Daoy (cell line): ENCODE data around the gene DENND10. TPM values are rescaled to one million over a fixed set of nuclear protein-coding genes. Genes with fewer than 3 reads are reported as not detected.
"Not testable (repeated sequence)": the region's sequence is repeated elsewhere in the genome, so short reads cannot be mapped to it uniquely, and the experiment has no call there.

Experiments used
- DNase-seq: peaks from one replicate; pipeline ENCODE4 v3.0.0-alpha.2; 2015; ENCODE audit warnings: low read depth
- total RNA-seq: library from RNA; depleted of rRNA; stranded (reverse); fragments of >200 nt; shearing (Covaris generic); gene quantifications from 2 replicates; pipeline ENCODE4 v1.2.3, GENCODE V29; 2014; rRNA removed

The DENND10 gene
- total RNA-seq, 1 experiment from 2014 or later = 36.2 TPM

DNA sequence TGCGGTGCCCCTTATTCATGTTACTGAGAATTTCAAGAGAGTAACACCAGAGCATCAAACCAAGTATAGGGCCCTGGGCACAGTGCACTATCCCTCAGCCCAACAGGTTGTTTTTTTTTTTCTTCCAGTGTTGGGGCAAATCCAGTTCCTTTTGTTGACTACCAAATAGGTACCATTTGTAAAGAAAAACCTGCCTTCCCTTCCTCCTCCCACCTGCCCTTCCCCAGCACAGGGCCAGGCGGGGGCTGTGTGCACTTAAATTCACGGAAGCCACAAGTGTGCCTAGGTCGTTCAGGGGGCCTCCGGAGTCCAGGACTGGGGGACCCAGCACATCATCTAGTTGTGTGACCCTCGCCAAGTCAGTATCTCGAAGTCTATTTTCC is 62.2 kb downstream of the DENND10 start:
- no peak for DNase-seq

DNA sequence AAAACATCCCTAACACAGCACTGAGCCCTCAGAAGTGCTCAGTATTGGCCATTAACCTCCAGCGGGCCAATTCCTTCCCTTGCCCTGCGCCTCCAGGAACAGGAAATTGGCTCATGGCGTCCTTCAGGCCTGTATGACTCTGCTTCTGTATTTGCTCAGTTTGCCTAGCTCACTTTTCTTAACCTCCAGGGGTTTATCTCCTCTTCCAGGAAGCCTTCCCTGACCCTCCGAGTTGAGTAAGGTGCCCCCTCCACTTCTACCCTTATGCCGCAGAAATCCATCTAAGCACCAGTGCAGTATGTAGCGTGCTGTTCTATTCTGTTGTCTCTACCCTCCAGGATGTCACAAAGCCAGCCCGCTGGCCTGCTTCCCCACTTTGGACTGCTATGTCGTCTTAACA is 62.7 kb downstream of the DENND10 start:
- no peak for DNase-seq

DNA sequence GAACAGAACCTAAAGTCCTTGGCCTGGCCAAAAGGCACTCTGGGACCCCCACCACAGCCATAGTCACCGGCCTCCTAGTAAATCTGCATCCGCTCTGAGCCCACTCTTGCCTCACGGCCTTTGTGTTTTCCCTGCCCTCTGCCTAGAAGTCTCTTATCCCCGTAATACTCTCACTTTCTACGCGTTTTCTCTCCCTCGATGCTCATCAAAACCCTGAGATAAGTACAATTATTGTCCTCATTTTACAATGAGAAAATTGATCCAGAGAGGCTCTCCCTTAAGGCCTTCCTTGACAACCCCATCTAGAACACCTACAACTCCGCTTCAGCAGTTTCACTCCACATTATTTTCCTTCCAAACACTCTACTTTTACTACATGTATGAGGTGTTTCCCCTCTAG is 63.1 kb downstream of the DENND10 start:
- DNase-seq = no peak

DNA sequence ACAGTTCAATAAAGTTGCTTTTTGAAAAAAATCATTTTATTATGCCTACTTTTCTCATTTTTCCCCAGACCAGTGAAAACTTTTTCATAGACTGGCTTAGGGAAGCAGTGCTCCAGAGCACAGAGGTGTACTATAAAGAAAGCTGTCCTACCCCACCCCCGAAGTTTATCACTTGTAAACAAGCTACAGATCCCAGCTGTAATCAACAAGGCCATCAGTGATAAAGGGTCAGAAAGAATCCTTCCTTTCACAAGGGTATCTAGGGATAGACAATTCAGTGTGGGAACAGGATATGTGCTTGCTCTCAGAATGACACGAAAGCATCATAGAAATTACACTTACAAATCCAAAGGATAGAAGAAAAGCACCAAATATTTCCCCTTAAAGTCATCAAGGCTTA is 70.2 kb downstream of the DENND10 start:
- no peak for DNase-seq

DNA sequence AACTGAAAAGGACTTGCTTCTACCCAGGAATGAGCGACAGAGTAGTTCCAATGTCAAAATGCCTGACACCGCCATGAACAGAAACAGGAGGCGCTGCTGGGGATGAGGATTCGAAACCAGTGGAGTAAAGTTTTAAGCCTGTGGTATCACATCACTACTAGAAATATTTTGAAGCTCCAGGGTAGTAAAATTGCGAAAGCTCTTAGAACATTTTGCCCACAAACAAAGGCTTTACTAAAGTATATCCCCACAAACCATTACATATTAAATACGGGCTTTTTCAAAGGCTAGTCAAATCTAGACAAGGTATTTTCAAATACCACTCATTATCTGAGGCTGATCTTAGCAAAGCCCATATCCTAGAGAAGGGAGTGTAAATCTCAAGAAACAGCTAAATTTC is 72.3 kb downstream of the DENND10 start:
- DNase-seq = no peak

DNA sequence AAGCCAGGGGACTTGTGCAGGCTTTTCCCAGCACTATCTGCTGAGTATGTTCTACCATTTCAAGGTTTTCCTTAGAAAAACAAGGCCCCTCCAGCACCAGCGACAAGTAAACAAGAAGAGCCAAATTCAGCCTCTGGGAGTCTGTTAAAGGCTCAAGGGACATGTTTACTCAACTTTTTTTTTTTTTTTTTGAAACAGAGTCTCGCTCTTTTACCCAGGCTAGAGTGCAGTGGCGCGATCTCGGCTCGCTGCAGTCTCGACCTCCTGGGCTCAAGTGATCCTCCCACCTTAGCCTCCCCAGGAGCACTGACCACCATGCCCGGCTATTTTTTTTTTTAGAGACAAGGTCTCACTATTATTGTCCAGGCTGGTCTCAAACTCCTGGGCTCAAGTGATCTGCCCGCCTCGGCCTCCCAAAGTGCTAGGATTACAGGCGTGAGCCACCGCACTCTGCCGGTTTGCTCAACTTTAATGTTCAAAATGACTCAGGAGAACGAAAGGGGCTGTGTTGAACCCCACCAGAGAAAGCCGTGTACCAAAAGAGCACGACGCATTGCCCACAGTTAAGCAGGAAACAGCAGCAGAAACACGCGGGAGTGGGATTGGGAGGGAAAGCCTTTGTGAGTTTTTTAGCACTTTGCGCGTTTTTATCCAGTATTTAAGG is 73.9 kb downstream of the DENND10 start:
- DNase-seq = peak; percentile 17

DNA sequence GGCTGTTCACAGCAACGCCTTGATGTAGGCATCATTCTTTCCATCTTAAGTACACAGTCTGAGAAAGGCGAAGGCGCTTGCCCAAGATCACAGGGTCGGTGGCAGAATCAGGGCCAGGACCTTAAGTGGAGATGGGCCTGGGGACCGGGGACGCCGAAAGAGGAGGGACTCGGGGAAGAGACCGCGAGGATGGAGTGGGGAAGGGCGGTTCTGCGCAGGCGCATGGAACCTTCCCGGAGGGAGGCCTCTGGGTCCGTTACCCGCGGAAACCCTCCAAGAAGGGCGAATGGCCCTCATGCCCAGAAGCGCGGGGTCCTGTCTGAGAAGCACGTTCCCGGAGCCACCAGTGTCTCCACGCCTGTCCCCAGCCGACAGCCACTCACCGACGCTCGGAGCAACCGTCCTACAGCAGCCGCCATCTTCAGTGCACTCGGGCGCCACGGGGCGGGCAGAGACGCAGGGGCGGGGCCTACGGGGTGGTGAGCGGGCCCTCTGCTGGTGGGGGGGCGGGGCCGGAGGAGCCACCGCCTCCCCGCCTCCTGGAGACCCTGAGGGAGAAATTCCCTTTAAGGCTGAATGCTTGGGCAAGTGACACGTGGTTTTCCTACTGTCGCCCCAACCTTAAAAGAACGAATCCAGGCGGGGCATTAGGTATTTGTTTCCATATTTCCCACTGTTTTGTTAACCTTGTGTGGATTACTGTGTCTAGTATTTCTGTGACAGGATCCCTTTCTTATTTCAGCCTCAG is 74.6 kb downstream of the DENND10 start, which contains the start of gene PRDX3:
Gene PRDX3, minus strand, starts transcription at position 441 of the 748 bp plus-strand sequence. Its CDS starts 22 bp downstream, at position 419.
- DNase-seq = peak; percentile 94

DNA sequence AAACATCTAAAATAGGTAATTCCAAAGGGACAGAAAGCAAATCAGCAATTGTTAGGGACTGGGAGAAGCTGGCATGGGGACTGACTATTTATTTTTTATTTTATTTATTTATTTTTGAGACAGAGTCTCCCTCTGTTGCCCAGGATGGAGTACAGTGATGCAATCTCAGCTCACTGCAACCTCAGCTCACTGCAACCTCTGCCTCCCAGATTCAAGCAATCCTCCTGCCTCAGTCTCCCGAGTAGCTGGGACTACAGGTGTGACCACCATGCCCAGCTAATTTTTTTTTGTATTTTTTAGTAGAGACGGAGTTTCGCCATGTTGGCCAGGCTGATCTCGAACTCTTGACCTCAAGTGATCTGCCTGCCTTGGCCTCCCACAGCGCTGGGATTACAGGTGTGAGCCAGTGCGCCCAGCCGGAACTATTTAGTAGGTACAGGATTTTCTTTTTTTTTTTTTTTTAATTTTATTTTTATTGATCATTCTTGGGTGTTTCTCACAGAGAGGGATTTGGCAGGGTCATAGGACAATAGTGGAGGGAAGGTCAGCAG is 77.0 kb downstream of the DENND10 start:
- not testable (repeated sequence) for DNase-seq

DNA sequence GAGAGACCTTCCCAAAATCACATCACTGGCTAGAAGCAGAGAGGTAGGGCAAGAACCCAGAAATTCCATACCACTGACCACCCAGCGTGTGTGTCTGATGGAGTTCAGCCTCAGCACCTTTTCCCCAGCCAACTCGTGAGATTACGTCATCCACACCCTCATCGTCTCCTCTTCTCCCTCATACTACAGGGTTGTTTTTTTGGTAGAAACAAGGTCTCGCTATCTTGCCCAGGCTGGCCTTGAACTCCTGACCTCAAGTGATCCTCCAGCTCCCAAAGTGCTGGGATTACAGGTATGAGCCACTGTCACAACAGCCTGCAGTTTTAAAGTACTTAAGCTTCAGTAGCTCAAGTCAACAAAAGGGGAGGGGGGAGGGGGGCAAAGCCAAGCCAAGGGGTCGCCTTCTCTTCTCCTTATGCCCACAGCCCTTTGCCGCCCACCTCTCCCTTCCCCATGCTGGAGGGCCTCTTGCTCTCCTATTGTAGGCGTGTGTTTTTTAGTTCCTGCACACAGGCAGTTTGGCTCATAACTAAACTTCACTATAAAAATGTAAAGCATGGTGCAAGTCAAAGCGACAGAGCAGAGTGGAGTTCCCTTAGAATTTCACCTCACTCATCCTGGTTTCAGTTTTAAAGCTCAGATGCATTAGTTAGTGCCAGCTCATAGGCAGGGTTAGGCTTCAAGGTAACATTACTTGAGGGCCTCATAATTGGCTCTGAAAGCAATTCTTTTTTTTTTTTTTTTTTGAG is 79.9 kb downstream of the DENND10 start:
- DNase-seq = no peak

Other genes starting within 250 kb of the DENND10 start
- gene NANOS1, start 74.4 kb upstream of the DENND10 start, total RNA-seq = 3.7 and 4.7 TPM in 2 replicates
- gene EIF3A, start 23.3 kb upstream of the DENND10 start, total RNA-seq = 81.6 and 82.6 TPM in 2 replicates
- 14.1 and 27.9 TPM in 2 replicates for gene SFXN4, start 61.6 kb downstream of the DENND10 start, total RNA-seq
- 171 and 179 TPM in 2 replicates for gene PRDX3, start 74.7 kb downstream of the DENND10 start, total RNA-seq
- gene GRK5, start 103.5 kb downstream of the DENND10 start, total RNA-seq = 6.1 and 9.8 TPM in 2 replicates